Panc1 (cell line): ENCODE data around the gene CDKAL1.

Experiments
- CTCF ChIP-seq: fragments of 450-650 bp; IDR thresholded peaks from 2 replicates; pipeline ENCODE4 v1.5.1; 2017; ENCODE audit warnings: mild to moderate bottlenecking
- REST ChIP-seq, 2 experiments: IDR thresholded peaks; 2 replicates each; pipeline ENCODE4 v1.6.1; 2011 to 2012; ENCODE audit warnings: low read depth in 2 of 2, control low read depth in 1 of 2, low read length in 1 of 2, mild to moderate bottlenecking in 1 of 2, moderate library complexity in 1 of 2; ENCODE audit not compliant: insufficient read depth in 1 of 2
- SIN3A ChIP-seq: IDR thresholded peaks from 2 replicates; pipeline ENCODE4 v1.6.1; 2012; ENCODE audit warnings: low read depth, mild to moderate bottlenecking, low read length, moderate library complexity, borderline replicate concordance; ENCODE audit not compliant: insufficient read depth

- TF ChIP-seq CTCF, result no peak
- TF ChIP-seq SIN3A, result no peak
- no peak for TF ChIP-seq REST (IDR thresholded peaks at IDR 0.05; ENCODE audit: insufficient read depth in 1 of 2, low read depth in 2 of 2, low read length in 1 of 2)
These were observed 505.7 kb downstream of the CDKAL1 start for GRCh38 chr6:21039926-21040325.
